Hippocampal formation (tissue), 2 donors: ENCODE data around the gene MIX23.
A peak's percentile ranks its signal among the peaks of the same experiment; 100 is the strongest.

Experiments
- DNase-seq, 2 donors: peaks; one replicate each; lab custom pipeline; 2025; lab: John Stamatoyannopoulos, UW

MIX23 gene

DNA sequence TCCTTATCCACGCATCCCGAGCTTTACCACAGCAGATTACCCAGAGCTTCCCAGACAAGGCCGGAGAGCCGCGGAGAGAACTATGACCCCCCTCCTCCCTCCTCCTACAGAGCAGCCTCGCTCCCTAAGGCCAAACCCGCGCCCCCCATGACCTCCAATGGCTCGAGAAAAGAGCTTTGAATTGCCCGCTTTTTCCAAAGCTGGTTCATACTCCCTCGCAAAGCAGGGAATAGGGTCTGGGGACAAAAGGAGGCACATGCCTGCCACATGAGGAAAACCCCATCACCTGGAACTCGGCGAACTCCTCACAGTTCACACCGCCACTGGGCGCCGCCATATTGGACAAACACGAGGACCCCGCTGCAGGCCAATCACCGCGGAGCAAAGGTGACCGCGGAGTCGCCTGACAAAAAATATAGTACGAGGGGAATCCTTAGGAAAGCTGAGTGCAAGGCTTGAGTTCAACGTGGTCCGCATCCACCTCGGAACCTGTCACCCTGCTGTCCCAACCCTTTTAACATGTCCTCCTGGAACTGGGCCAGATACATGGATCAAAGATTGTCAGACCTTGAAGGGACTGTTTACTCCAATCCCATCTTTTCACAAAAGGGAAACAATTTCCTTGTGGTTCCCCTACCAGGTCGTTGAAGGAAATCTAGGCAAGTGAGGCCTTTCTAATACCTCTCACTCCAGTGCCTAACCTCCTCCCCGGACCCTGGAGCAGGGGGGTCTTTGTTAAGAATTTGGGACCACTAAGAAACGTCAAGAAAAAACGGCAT, at the start of gene MIX23:
Gene MIX23 (minus strand): TSS at position 344 of the 779 bp plus-strand sequence. CDS start 7 bp downstream, at position 337.
- DNase-seq, result peak; percentile 81 to 84

DNA sequence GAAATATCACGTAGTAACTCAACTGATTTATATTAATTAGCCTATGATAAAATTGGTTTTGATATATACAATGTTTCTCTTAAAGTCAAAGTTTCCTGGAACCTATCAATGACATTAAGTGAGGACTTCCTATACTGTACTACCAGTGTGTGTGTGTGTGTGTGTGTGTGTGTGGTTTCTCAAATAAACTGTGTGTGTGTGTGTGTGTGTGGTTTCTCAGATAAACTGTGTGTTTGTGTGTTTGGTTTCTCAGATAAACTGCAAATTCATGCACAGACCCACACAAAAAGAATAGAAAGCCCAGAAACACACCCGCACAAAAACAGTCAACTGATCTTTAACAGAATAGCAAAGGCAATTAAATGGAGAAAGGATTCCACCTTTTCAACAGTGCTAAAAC, 47.3 kb upstream of the MIX23 start:
- no peak for DNase-seq

DNA sequence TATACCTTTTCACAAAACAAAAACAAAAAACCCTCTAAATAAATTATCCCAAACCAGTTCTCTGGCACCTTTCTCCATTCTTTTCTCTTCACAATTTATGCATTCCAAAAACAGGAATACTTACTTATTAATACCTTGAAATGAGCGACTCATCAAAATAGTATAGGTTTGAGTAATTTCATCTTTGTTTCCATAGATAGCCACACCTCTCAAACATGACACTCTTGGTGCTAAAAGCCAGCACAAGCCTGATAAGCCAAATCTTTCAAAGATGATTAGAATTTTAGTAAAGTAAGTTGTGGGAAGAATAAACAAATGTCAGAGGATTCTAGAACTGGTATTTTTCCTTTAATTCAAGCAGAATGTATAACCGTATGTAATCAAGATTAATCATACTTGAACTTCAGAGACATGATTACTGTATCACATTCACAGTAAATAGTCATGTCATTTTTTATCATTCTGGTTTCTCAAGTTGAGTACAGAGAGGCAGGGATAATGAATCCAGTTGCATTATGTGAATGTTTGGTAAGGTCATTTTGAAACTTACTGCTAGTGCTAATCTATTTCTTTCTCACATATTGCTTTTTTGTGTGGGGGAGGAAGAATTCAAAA, 44.9 kb upstream of the MIX23 start:
- DNase-seq, result no peak

DNA sequence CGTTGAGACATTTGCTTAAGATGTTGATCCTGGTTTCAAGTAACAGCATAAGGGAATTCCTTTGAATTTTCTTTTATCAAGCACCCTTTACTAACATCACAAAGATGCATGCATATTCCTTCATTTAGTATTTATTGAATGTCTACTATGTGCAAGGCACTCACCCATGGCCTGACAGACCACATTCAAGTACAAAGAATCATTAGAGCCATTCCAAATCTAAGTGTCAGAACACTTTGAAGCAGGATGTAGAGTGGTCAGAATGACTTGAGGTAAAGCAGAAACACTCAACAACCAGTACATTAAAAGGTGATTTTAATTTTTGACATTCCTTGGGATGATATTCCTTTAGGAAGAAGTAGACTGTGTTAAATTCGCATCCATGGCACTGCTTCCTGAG, 38.8 kb upstream of the MIX23 start:
- DNase-seq, result no peak

DNA sequence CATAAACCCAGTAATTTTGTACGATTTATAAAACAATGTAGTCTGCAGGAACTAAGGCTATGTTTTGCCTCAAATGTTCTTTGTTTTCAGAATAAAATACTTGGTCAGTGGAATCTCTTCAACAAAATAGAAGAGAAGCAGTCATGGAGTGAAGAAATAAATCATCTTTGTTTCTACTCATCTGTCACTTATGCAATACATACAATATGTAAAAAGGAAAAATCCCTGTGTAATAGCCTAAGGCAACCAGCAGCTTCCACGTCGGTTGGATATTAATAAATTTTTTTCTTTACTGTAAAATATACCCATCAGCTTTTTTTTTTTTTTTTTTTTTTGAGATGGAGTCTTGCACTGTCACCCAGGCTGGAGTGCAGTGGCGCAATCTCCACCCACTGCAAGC, 38.1 kb upstream of the MIX23 start:
- DNase-seq, result no peak

DNA sequence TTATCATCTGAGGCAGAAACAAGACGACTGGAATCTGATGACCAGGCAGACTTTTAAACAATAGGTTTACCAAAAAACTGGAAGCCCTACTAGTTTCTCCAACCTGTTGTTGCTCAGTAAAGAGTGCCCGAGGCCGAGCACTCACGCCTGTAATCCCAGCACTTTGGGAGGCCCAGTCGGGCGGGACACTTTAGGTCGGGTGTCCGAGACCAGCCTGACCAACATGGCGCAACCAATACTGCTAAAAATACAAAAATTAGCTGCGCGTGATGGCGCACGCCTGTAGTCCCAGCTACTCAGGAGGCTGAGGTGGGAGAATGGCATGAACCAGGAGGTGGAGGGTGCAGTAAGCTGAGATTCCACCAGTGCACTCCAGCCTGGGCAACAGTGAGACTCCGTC, 33.9 kb upstream of the MIX23 start:
- no peak for DNase-seq

DNA sequence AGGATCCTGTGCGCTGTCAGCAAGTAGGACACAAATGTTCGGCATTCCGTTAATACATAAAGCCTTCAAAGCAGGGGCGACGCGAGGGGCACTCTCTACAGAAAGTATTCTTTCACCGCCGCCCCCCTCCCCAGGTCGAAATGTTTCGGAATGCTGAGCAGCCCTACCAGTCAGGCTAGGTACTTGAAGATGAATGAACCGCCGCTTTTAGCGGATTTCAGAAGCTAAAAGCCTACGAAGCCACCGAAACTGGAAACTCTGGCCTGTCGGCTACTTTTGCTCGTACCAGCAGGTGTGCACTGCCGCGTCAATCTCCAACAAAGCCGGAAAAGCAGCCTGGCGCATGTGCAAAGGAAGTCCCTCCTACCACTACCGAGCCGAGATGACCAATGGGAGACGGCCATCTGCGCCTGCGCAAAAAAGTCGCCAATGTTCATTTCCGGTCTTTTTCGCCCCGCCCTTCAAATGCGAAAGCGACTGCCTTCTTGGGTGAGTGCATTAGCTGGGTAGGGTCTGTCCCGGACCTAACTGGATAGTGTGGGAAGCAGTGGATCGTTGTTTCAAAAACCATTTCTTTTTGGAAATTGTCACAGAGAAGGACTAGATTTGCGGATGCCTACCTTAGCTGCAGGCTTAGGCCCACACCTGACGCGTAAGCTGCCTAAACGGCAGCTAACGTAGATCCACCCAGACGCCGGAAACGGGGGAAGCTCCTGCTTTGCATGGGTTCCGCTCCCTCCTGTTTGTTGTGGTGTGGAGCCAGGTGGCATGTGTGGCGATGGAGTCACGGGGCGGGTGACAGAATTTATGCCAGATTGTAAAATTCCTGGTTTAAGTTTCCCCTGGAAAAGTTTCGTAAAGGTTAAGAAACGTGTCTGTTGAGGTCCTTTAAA, 33.0 kb upstream of the MIX23 start, which contains the start of gene WDR5B:
Gene WDR5B (minus strand): TSS at position 301 of the 893 bp plus-strand sequence. CDS start 534 bp downstream, outside the sequence.
- DNase-seq, result no peak

DNA sequence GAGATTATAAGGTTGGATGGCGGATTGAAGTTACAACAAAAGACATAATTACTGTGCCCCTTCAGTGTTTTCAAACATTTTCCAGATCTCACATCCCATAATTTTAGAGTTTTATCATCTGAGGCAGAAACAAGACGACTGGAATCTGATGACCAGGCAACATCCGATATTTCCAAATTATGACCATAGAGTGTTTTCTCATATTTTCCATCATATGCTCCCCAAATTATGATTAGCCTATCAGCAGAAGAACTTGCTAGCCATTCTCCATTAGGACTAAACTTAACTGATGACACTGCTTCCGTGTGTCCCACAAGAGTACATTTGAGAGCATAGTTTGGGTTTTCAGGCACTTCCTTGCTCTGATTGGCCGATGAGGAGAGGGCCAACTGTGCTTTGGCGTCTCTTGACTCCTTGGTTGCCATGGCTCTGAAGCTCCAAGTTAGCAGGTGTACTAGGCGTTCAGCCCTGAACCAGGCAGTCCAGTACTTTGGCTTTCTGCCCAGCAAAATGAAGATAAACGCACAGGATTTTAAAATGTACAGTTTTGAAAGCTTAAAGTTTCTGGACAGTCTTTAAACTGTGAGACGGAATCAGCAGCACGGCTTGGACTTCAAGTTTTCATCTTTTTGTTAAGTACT, 32.2 kb upstream of the MIX23 start:
- DNase-seq, result no peak

DNA sequence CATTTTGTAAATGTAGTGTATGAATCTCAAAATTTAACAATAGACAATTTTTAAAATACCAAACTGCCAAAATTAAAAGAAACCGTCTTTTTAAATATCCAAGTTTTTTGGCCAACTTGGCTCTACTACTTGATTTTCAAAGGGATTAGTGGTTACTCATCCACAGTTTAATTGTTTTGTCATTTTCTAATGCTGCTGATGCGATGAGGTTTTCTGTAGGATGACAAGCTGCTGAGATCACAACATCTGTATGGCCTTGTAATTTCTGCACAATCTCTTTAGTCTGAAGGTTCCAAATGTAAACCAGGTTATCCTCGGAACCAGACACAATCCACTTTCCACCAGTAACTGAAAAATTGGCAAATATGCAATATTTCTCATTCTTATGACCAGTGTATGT, 31.4 kb upstream of the MIX23 start:
- DNase-seq, result no peak

DNA sequence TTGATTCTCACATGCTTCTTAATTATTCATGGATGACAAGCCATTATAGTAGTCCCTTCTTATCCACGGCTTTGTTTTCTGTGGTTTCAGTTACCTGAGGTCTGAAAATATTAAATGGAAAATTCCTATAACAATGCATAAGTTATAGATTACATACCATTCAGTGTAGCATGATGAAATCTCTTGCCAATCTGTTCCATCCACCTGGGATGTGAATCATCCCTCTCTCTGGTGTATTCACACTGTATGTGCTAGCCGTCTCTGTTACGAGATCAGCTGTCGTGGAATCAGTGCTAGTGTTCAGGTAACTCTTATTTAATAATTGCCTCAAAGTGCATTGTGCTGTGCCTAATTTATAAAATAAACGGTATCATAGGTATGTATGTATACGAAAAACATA, 27.6 kb upstream of the MIX23 start:
- DNase-seq, result no peak

DNA sequence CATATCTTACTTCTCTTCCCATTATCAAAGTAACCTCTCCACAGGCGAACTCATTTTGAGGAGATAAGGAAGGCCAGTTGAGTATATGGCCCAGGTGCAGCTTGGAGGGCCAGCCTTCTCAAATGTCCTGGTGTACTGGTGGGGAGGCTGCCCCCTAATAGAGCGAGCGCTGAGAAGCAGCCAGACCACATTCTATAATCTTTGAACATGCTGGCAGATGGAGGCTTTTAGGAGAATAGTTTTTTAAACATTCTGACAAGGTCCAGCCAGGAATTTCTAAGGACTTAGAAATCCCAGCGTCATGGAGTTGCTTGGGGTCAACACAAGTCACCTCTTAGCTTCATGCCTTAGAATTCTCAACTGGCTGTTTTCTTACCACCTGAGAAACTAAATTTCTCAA, 27.1 kb upstream of the MIX23 start:
- no peak for DNase-seq

DNA sequence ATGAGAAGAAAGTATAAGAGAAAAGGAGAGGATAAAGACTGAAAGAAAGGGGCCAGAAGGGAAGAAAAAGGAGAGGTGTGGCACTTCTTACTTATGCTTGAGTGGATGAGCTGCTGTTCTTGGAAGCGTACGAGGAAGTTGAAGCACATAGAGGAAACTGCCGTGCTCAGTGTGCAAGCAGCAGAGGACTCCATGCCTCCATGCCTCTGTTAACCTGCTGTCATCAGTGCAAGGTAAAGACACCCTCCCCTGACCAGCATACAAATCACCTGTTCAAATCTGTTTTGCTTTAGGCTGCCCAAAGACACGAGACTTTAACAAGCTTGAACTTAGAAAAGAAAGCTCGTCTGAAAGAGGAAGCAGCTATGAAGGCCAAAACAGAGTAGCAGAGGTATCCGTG, 26.4 kb upstream of the MIX23 start:
- DNase-seq, result no peak

DNA sequence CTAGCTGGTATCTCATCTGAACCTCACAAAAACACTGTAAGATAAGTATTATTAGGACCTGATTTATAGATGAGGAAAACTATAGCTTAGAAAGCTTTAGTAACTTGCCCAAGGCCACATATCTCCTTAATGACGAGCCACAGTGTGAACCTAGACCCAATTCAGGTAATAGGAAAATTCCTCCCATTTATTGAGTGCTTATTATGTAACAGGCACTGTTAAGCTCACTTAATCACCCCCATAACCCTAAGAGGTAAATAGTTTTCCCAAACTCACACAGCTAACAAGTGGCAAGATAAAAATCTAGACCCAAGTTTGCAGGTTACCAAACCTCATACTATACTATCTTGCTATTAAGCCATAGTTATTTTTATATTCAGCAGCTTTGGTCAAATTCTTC, 24.9 kb upstream of the MIX23 start:
- no peak for DNase-seq

DNA sequence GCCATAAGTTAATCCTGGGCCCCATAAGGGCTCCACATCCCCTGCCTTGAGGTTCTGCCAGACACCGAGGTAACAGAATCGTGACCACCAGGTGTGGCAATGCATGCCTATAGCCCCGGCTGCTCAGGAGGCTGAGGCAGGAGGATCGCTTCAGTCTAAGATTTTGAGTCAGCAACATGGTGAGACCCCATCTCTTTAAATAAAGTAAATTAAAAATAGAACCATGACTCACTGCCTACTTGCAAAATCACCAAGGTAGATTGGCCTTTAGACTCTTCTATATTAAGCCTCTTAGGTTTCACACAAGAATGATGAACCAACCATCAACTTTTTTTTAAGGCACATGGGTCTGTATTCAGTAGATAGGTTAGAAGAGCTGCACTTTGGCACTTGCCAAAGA, 23.2 kb upstream of the MIX23 start:
- no peak for DNase-seq

DNA sequence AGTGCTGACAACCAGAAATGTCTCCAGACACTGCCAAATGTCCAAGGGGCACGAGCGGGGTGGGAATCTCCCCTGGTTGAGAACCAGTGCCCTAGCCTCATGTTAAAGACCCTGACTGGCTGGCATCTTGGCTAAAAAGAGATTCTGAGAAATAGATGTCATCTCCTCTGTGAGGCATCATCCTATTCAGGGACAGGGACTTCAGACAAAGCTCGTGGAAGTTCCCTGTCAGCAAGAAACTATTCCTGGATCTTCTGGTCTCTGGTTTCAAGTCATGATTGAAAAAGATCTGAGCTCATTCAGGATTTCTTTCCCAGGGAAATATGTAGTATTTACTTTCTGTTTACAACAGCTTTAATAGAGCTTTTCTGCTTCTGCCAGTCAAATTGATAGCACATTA, 22.0 kb upstream of the MIX23 start:
- no peak for DNase-seq

DNA sequence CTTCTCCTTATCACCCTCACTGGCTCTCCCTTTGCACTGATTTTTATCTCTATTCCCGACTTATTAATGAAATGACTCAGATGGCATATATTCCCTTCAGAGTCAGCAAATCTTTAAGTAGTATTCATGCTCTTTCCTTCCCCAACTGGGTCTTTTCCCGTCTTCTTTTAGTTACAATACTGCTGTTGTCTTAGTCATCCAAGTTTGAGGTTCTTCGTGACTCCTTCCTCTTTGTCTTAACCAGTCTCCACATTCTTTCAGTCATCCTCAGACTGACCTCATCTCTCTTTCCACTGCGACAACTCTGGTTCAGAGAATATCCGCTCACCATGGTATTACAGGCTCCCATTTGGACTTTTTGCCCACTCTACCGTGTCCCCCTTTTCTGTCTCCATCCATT, 20.5 kb upstream of the MIX23 start:
- no peak for DNase-seq

DNA sequence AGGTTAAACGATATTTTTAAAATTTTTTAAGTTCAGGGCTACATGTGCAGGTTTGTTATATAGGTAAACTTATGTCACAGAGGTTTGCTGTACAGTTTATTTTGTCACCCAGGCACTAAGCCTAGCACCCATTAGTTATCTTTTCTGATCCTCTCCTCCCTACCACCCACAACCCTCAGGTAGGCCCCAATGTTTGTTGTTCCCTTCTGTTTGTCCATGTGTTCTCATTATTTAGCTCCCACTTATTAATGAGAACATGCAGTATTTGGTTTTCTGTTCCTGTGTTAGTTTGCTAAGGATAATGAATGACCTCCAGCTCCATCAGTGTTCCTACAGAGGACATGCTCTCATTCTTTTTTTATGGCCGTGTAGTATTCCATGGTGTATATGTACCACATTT, 15.9 kb upstream of the MIX23 start:
- no peak for DNase-seq

DNA sequence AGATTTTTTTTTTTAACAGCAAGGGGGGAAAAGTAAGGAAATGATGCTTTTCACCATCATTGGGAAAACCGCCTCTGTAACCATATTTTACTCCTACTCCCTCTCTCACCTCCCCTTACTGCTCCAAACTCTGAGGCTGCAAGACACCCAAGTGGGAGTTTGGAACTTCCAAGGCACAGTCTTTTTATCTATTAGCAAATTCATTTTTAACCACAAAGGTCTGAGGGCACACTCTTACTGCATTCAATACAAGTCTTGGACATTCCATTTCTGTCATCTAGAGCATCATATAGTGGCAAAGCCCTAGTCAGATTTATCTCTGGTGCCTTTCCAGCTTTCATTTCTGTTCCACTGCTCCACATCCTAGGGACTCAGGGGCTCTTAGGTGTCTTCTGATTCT, 14.2 kb upstream of the MIX23 start:
- no peak for DNase-seq

DNA sequence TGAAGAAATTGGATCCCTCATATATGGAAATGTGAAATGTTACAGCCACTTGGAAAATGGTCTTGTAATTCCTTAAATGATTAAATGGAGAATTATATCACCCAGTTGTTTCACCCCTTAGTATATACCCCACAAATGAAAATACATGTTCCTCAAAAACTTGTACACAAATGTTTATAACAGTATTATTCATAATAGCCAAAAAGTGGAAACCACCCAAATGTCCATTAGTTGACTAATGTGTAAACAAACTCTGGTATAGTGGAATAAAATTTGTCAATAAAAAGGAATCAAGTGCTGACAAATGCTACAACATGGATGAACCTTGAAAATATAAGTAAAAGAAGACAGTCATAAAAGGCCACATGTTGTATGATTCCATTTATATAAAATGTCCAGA, 13.5 kb upstream of the MIX23 start:
- DNase-seq, result no peak

DNA sequence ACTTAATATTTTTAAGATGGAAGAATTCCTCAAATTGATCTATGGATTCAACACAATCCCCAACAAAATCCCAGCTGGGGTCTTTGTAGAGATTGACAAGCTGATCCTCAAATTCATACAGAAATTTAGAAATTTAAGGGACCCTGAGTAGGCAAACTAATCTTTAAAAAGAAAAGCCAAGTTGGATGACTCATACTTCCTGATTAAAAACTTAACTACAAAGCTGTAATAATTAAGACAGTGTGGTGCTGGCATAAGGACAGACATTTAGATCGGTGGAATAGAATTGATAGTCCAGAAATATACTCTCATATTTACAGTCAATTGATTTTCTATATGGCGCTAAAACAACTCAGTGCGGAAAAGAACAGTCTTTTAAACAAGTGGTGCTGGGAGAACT, 12.6 kb upstream of the MIX23 start:
- no peak for DNase-seq

DNA sequence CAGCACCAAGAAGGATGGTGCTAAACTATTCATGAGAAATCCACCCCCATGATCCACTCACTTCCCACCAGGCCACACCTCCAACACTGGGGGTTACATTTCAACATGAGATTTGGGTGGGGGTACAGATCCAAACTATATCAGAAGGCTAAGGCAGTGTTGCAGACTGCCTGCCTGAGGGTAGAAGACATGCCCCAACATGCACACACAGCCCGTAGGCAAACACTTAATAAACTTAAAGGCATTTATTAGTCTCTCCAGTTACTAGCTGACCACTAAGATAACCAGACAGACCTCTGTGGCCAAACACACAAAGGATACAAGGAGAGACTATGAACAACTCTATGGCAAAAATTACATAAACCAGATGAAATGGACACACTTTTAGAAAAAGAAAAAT, 11.1 kb upstream of the MIX23 start:
- no peak for DNase-seq
